ENCODE results near the gene CYP11A1.
A peak's percentile ranks its signal among the peaks of the same experiment; 100 is the strongest.

CYP11A1 gene

DNA sequence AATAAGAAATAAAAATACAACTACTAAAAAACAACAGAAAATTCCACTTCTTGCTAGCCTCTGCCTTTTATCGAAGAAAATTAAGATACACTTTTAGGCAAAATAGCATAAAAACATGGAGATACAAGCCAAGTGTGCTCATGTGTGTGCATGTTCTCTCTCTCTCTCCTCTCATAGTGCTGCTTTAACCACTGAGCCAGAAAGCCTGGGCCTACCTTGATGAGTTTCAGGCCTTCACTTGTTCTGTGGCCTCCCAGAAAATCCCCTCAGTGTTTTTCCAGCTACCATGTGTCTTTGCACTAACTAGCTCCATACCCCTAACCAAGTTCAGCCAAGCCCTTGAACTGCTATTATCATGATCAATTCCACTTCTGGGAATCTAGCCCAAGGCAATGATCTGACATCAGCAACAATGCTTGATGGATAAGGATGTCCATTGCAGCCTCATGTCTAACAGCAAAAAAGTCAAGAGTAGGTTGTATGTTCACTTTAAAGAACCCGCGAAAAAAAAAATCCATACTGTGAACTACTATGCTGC is 18.1 kb downstream of the CYP11A1 start:
- Mint-ChIP-seq H3K9me3 (no peaks in the 10 kb centered on the region), H3K4me3 (no peak overlapping the region), H3K36me3 (no peaks in the 10 kb centered on the region), H3K27me3 (peaks cover 21% of the 10 kb centered on the region), H3K4me1 (no peaks in the 10 kb centered on the region), H3K27ac (no peak overlapping the region)
- DNase-seq = no peak
- CTCF ChIA-PET = no interaction called here

DNA sequence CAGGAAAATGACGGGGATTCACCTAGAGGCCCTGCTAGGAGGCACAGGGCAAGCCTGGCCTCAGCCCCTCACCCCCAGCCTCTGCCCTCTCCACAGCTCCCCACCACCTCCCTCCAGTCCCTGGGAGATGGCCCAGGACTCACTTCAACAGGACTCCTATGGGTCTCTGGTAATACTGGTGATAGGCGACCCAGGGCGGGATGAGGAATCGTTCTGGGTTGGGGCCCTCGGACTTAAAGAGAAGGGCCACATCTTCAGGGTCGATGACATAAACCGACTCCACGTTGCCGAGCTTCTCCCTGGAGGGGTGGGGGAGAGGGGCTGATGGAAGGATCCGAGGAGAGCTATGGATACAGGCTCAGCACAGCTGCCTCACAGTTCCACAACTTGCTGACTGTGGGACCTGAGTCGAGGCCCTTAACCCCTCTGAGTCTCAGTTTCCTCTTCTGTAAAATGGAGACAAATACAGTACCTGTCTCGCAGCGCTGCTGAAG is 19.6 kb downstream of the CYP11A1 start:
- Mint-ChIP-seq H3K27ac (no peak overlapping the region), H3K27me3 (peaks cover 24% of the 10 kb centered on the region), H3K4me3 (no peak overlapping the region), H3K9me3 (no peaks in the 10 kb centered on the region), H3K36me3 (no peaks in the 10 kb centered on the region), H3K4me1 (no peaks in the 10 kb centered on the region)
- no peak for DNase-seq
- CTCF ChIA-PET = interaction anchor here (0.6 kb wide), 1 partner anchor 132 kb away, joined by 3 read pairs; no protein-coding TSS in a partner anchor

DNA sequence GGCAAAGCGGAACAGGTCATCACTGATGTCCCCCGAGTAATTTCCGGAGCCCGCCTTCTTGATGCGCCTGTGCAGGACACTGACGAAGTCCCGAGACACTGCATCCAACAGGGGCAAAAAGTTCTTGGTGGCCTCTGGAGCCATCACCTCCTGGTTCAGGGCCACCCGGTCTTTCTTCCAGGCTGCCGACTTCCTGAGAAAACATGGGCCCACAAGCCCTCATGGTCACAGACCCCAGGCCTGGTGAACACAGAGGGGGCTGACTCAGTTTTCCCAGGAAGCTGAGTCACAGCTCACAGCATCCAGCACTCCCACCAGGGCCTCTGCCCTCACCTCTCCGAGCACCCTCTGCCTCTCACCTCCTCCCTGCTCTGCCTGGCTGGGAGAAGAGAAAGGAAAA is 22.4 kb downstream of the CYP11A1 start:
- Mint-ChIP-seq H3K4me3 (no peak overlapping the region), H3K27me3 (peaks cover 12% of the 10 kb centered on the region), H3K27ac (no peak overlapping the region), H3K9me3 (no peaks in the 10 kb centered on the region), H3K4me1 (no peaks in the 10 kb centered on the region), H3K36me3 (no peaks in the 10 kb centered on the region)
- CTCF ChIA-PET = no interaction called here
- DNase-seq = no peak

GRCh38 chr15:74343797-74344127 is 23.7 kb downstream of the CYP11A1 start:
- Mint-ChIP-seq H3K9me3 (no peaks in the 10 kb centered on the region), H3K27me3 (peaks cover 20% of the 10 kb centered on the region), H3K36me3 (no peaks in the 10 kb centered on the region), H3K27ac (no peak overlapping the region), H3K4me1 (no peaks in the 10 kb centered on the region), H3K4me3 (no peak overlapping the region)
- no peak for DNase-seq
- CTCF ChIA-PET = no interaction called here

DNA sequence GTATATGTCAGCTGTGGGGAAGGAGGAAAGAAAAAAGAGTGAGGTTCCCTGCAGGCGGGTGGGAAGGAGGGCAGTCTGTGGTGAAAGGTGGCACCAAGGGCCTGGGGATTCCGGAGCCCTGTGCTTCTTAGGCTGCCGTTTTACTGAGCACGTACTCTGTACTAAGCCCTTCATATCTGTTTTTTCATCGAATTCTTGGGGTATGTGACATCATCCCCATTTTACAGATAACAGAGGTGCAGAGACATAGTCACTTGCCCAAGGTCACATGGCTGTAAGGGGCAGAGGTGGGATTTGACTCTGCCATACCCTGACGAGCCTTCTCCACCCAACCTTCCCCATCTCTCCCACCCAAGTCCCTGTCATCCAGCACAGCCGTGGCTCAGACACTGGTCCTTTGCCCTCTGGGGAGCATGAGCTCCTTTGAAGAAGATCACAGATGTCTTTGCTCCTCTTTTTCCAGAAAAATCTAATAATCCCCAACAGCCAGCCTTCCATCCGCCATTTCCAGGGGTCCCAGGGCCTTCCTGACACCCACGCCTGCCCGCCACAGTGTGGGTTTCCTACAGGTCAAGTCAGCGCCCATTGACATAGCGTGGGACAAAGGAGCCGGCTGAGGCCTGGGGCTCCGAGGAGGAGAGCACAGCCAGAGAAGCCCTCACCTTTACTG is 24.2 kb downstream of the CYP11A1 start:
- DNase-seq = no peak
- H3K4me3 Mint-ChIP-seq = no peak overlapping the region
- no peaks in the 10 kb centered on the region for H3K4me1 Mint-ChIP-seq
- no peaks in the 10 kb centered on the region for H3K36me3 Mint-ChIP-seq
- H3K9me3 Mint-ChIP-seq = no peaks in the 10 kb centered on the region
- peaks cover 20% of the 10 kb centered on the region for H3K27me3 Mint-ChIP-seq
- no peak overlapping the region for H3K27ac Mint-ChIP-seq
- CTCF ChIA-PET = no interaction called here

DNA sequence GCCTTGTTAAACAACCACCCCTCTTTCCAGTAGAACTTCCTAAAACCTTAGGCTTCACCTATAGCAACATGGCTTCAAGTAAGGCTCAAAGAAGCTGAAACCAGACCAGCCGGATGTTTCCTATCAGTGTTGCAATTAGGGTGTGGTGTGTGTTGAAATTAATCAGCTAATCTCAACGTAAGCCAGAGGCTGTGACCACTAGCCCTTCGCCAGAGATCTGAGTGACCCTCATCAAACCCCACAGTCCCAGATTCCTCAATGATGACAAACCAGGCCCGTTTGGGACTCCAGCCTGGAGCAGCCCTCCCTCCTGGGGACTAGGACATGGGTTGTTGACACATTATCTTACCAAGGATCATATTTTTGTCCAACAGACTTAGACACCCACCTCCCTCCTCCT is 27.3 kb downstream of the CYP11A1 start:
- Mint-ChIP-seq H3K27ac (no peak overlapping the region), H3K9me3 (no peaks in the 10 kb centered on the region), H3K4me1 (no peaks in the 10 kb centered on the region), H3K27me3 (peaks cover 17% of the 10 kb centered on the region), H3K36me3 (no peaks in the 10 kb centered on the region), H3K4me3 (no peak overlapping the region)
- CTCF ChIA-PET = interaction anchor here (1.1 to 1.3 kb wide), 2 partner anchors 18 to 20 kb away, joined by 3 read pairs; no protein-coding TSS in a partner anchor
- DNase-seq = no peak

GRCh38 chr15:74339371-74339770 is 28.1 kb downstream of the CYP11A1 start:
- no peaks in the 10 kb centered on the region for H3K4me1 Mint-ChIP-seq
- no peak overlapping the region for H3K4me3 Mint-ChIP-seq
- no peaks in the 10 kb centered on the region for H3K36me3 Mint-ChIP-seq
- CTCF ChIA-PET = no interaction called here
- peaks cover 17% of the 10 kb centered on the region for H3K27me3 Mint-ChIP-seq
- H3K27ac Mint-ChIP-seq = no peak overlapping the region
- no peaks in the 10 kb centered on the region for H3K9me3 Mint-ChIP-seq
- no peak for DNase-seq

DNA sequence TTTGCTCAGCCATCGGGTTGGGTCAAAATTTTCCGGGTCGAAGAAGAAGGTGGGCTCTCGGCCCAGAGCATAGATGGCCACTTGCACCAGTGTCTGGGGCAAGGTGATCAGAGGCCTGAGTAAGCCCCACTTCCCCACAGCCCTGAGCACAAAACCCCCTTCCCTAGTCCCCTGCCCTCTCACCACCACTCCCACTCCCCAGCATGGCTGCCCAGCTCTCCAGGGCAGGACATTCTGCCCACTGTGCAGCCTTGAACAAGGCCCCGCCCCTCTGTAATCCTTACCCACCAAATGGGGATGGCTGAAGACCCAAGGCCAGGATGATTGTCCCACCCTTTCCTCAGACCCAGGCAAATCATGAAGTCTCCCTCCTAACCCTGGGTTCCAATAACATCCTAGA is 28.8 kb downstream of the CYP11A1 start:
- Mint-ChIP-seq H3K36me3 (no peaks in the 10 kb centered on the region), H3K9me3 (no peaks in the 10 kb centered on the region), H3K4me3 (no peak overlapping the region), H3K27me3 (peaks cover 19% of the 10 kb centered on the region), H3K4me1 (no peaks in the 10 kb centered on the region), H3K27ac (no peak overlapping the region)
- CTCF ChIA-PET = no interaction called here
- no peak for DNase-seq

DNA sequence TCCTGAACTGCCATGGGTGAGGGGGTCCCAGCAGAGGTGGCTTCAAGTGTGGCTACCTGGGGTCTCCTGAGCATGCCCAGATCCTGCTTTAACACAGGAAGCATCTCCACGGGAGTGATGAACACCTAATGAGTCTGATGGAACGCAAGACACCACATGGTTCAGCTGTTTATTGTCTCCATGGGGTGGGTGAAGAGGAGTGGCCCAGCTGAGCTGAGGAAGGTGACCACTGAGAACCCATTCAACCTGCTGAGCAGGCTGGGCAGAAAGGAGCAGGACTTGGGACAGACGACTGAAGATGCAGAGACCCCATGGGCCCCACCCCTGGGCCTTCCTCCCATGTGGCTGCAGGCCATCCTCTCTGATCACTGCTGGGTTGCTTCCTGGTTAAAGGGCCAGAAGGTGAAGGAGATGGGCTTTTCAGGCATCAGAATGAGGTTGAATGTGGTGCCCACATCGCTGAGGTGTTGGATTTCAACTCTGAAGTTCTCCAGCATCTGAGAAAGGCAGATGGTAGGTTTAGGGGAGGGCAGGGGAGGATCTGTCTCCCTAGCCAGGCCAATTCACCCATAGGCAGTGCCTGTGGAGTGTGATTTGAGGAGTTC is 29.7 kb downstream of the CYP11A1 start:
- CTCF ChIA-PET = no interaction called here
- no peak for DNase-seq

DNA sequence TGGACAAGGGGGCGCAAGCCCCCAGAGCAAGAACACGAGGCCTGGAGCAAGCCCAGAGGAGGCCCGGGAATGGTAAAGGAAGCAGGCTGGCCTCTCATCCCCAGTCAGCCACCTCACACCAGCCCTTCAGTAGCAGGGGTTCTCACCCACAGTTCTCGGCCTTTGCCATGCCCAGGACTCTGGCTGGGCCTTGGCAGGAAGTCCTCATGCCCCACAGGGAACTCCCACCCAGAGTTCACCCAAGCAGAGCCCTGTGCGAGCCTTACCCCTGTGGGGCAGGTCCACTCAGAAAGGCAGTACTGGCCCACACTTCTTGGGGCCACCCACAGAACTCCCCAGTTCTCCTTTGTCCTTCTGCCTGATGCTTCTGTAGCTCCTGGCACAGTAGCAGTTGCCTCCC is 30.3 kb downstream of the CYP11A1 start:
- Mint-ChIP-seq H3K4me1 (no peaks in the 10 kb centered on the region), H3K27me3 (peaks cover 19% of the 10 kb centered on the region), H3K27ac (no peak overlapping the region), H3K9me3 (no peaks in the 10 kb centered on the region), H3K4me3 (no peak overlapping the region), H3K36me3 (no peaks in the 10 kb centered on the region)
- DNase-seq = no peak
- CTCF ChIA-PET = no interaction called here

More for the DNA sequence above, 29.7 kb downstream of the CYP11A1 start:
- peaks cover 14% of the 10 kb centered on the region for H3K27me3 Mint-ChIP-seq
- H3K27ac Mint-ChIP-seq = no peak overlapping the region
- no peaks in the 10 kb centered on the region for H3K4me1 Mint-ChIP-seq
- H3K36me3 Mint-ChIP-seq = no peaks in the 10 kb centered on the region
- no peaks in the 10 kb centered on the region for H3K9me3 Mint-ChIP-seq
- H3K4me3 Mint-ChIP-seq = no peak overlapping the region

DNA sequence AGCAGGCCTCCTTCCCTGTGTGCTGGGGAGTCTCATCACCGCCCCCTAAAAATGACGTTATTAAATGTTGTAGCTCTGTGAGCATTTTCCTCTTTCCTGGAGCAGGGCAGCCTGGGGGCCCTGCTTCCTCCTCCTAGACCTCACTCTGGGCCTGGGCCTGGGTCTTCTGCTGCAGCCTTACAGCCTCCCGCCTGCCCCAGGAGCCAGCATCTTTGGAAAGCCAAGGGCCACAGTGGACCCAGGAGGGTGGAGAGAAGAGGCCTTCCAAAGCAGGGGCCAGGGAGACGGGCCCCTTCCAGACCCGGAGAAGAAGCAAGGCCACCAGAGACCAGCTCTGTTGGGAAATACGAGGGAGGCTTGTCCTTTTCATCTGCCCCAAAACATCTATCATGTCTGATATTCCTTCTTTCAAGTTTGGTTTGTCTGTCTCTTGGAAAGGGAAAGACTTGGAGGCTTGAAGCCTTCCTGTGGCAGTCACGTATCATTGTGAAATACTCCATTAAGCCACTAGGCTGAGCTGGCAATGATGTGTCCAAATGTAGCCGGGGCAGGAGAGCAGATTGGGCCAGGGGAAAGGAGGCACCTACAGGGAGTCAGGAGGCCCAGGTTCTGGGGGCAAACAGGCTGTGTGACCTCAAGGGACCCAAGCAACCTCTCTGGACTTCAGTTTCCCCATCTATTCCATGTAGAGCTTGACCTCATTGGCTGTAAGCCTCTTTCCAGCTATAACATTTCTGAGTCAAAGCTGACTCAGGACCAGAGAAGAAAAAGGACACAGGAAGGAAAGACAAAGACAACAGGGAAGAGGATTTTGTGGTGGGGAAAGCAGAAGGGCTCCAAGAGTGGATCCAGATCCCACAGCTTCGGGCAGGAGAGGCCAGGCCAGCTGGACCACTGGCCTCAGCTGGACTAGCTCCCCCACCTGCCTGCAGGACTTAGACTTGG is 31.1 kb downstream of the CYP11A1 start:
- CTCF ChIA-PET = no interaction called here
- peak overlapping the region; percentile 3 for H3K27ac Mint-ChIP-seq

DNA sequence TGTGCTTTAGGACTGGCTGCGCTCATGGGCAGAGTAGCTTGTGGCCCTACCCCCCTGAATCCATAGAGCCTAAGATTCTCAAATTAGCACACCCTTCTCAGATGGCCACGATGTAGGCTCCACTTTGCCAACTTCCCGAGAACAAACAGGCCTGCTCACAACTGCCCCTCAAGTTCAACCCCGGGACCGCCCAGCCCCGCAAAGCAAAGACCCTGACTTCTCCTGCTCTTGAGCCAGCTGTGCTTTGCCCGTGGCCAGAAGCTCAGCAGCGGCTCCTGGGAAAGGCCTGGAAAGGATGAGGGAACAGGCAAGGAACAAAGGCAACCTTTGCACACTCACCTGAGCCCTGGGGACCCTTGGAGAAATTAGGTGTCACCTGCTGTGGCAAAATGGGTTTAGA is 32.0 kb downstream of the CYP11A1 start:
- Mint-ChIP-seq H3K36me3 (no peaks in the 10 kb centered on the region), H3K27ac (no peak overlapping the region), H3K9me3 (no peaks in the 10 kb centered on the region), H3K27me3 (peaks cover 30% of the 10 kb centered on the region), H3K4me3 (no peak overlapping the region), H3K4me1 (no peaks in the 10 kb centered on the region)
- CTCF ChIA-PET = no interaction called here
- no peak for DNase-seq

More for the DNA sequence above, 31.1 kb downstream of the CYP11A1 start:
- H3K36me3 Mint-ChIP-seq = no peaks in the 10 kb centered on the region
- no peak overlapping the region for H3K4me3 Mint-ChIP-seq
- H3K4me1 Mint-ChIP-seq = no peaks in the 10 kb centered on the region
- peaks cover 23% of the 10 kb centered on the region for H3K27me3 Mint-ChIP-seq
- no peak for DNase-seq
- H3K9me3 Mint-ChIP-seq = no peaks in the 10 kb centered on the region

- Mint-ChIP-seq H3K27ac (no peak overlapping the region), H3K27me3 (peaks cover 29% of the 10 kb centered on the region), H3K4me3 (no peak overlapping the region), H3K4me1 (peaks cover under 1% of the 10 kb centered on the region), H3K9me3 (no peaks in the 10 kb centered on the region), H3K36me3 (no peaks in the 10 kb centered on the region)
- CTCF ChIA-PET = no interaction called here
- no peak for DNase-seq
These were observed 33.3 kb downstream of the CYP11A1 start for GRCh38 chr15:74334127-74334526.

DNA sequence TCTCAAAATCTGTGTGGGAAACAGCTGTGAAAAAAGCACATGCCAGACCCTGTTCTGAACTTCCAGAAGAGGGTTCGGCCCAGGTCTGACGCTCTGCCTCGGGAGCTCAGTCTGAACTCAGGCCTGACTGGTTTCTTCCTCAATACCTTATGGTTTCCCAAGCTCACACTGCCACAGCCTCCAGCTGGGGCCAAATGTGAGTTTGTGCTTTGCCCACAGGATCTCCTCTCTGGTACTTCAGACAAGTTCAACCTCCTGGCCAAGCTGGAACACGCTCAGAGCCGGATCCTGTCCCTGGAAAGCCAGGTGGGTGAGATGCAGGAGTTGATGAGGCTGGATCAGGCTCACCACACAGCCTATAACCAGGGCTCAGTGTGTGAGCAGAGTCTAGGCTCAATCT is 33.8 kb downstream of the CYP11A1 start:
- Mint-ChIP-seq H3K9me3 (no peaks in the 10 kb centered on the region), H3K27me3 (peaks cover 29% of the 10 kb centered on the region), H3K4me1 (peaks cover 6% of the 10 kb centered on the region), H3K4me3 (no peak overlapping the region), H3K36me3 (no peaks in the 10 kb centered on the region), H3K27ac (no peak overlapping the region)
- DNase-seq = no peak
- CTCF ChIA-PET = no interaction called here

Measured in activated naive CD4-positive, alpha-beta T cell treated with anti-CD3 and anti-CD28 coated beads, Interleukin-2, amount 10 ng/mL, durations not matched to agents 7 days and 5 days (primary cell).